ENCODE data around the gene KRT2. TPM values are rescaled to one million over a fixed set of nuclear protein-coding genes. Genes with fewer than 3 reads are reported as not detected.

The KRT2 gene
- total and polyA plus RNA-seq, 12 donors: 0.16 TPM; not detected in 11

DNA sequence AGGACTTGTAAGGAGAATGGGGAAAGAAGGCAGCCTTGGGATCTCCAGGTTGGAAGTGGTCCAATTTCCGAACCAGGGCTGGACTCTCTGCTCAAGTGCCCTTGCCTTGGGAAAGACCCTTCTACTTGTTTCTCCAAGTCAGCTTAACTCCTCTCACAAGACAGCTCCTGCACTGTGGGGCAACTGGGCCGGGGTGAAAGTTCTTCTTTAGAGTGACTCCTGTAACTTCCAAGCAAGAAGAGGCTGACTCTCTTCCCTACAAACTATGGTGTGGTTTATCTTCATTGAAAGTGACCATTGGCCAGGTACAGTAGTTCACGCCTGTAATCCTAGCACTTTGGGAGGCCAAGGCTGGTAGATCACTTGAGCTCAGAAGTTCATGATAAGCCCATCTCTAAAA is 14.5 kb upstream of the KRT2 start:
- TF ChIP-seq, protein P1, sequence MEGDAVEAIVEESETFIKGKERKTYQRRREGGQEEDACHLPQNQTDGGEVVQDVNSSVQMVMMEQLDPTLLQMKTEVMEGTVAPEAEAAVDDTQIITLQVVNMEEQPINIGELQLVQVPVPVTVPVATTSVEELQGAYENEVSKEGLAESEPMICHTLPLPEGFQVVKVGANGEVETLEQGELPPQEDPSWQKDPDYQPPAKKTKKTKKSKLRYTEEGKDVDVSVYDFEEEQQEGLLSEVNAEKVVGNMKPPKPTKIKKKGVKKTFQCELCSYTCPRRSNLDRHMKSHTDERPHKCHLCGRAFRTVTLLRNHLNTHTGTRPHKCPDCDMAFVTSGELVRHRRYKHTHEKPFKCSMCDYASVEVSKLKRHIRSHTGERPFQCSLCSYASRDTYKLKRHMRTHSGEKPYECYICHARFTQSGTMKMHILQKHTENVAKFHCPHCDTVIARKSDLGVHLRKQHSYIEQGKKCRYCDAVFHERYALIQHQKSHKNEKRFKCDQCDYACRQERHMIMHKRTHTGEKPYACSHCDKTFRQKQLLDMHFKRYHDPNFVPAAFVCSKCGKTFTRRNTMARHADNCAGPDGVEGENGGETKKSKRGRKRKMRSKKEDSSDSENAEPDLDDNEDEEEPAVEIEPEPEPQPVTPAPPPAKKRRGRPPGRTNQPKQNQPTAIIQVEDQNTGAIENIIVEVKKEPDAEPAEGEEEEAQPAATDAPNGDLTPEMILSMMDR (IDR thresholded peaks at IDR 0.05): no peak
- TF ChIP-seq POLR2A (IDR thresholded peaks at IDR 0.05): no peak
- 57 to 85% (median 69%) methylated on average over 3 of the region's 3 CpGs for whole genome bisulfite sequencing, 4 donors
- intact Hi-C loops (cut with DNase I): no loop called here
- H3K27me3 ChIP-seq: peaks cover 34% of the 10 kb centered on the region
- no peaks in the 10 kb centered on the region for H3K9me3 ChIP-seq (replicated peaks in 1 of 3)
- no peaks in the 10 kb centered on the region for H3K36me3 ChIP-seq (replicated peaks in 1 of 2)
- H3K4me1 ChIP-seq (replicated peaks in 1 of 2): no peaks in the 10 kb centered on the region
- H3K4me3 ChIP-seq: no peak overlapping the region
- DNase-seq: no peak
- H3K27ac ChIP-seq: no peak overlapping the region

- Histone ChIP-seq H3K9me3 (replicated peaks in 1 of 3) (no peaks in the 10 kb centered on the region), H3K4me3 (no peak overlapping the region), H3K27ac (no peak overlapping the region), H3K4me1 (replicated peaks in 1 of 2) (no peaks in the 10 kb centered on the region), H3K36me3 (replicated peaks in 1 of 2) (no peaks in the 10 kb centered on the region), H3K27me3 (peaks cover 24% of the 10 kb centered on the region)
- intact Hi-C loops (cut with DNase I): no loop called here
- no peak for DNase-seq
- TF ChIP-seq POLR2A (IDR thresholded peaks at IDR 0.05): no peak
- TF ChIP-seq, protein P1 (IDR thresholded peaks at IDR 0.05): no peak
Observed at GRCh38 chr12:52663420-52663819, 11.4 kb upstream of the KRT2 start.

DNA sequence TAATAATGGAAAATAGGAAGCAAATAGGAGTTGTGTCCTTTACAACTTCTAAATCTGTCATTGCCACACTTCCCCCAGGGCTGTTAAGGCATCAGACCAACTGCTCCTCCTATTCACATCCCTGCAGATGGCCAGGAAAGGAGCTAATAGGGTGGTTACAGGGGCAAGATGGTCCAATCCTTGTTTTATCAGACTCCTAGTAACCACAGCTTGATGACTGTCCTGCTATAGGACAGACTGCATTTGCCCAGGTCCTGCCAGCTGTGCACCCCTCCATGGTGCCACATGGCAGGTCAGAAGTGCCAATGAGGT is 10.9 kb upstream of the KRT2 start:
- no peak for TF ChIP-seq POLR2A (IDR thresholded peaks at IDR 0.05)
- TF ChIP-seq, protein P1 (IDR thresholded peaks at IDR 0.05): no peak
- DNase-seq: no peak
- H3K27me3 ChIP-seq: peaks cover 22% of the 10 kb centered on the region
- no peaks in the 10 kb centered on the region for H3K9me3 ChIP-seq (replicated peaks in 1 of 3)
- intact Hi-C loops (cut with DNase I): no loop called here
- no peaks in the 10 kb centered on the region for H3K36me3 ChIP-seq (replicated peaks in 1 of 2)
- H3K4me1 ChIP-seq (replicated peaks in 1 of 2): no peaks in the 10 kb centered on the region
- H3K27ac ChIP-seq: no peak overlapping the region
- H3K4me3 ChIP-seq: no peak overlapping the region

DNA sequence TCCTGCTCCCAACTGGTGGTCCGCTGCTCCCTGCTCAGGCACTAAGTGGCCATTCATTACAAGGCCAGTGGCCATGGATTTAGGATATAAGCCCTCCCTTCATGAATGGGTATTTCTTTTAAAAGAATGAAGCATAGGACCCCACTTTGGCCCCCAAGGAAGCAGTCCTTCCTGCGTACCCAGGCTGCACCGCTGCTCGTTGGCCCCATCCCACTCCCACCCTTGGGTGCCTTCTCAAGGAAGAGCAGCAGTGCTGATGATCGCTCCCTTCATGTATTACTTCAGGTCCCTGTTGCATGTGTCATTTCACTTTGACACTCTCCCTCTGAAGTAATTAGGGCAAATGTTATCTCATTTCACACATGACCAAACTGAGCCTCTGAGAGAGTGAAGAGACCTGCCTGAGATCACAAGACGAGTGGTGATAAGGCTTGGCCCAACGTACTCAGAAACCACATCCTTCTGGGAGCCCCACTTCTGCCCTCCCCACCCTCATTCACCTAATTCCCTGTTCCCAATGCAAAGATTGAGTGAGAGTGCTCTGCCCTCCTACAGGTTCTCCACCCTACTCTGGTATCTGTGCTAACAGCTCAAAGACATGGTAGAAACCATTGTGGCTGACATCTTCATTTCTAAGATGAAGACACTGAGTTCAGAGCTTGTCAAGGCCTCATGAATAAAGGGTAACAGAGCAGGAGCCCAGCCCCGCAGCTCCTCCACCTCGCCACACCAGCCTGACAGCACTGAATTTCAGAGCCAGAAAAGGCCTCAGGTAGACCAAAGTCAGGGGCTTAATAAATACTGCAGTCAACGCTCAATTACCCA is 10.3 kb upstream of the KRT2 start:
- Histone ChIP-seq H3K4me3 (no peak overlapping the region), H3K4me1 (replicated peaks in 1 of 2) (no peaks in the 10 kb centered on the region), H3K9me3 (replicated peaks in 1 of 3) (no peaks in the 10 kb centered on the region), H3K36me3 (replicated peaks in 1 of 2) (no peaks in the 10 kb centered on the region), H3K27ac (no peak overlapping the region), H3K27me3 (peaks cover 16% of the 10 kb centered on the region)
- WGBS, 4 donors: 72 to 86% (median 76%) methylated on average over 10 of the region's 10 CpGs
- intact Hi-C loops (cut with DNase I): no loop called here
- DNase-seq: no peak
- TF ChIP-seq POLR2A (IDR thresholded peaks at IDR 0.05): no peak
- TF ChIP-seq, protein P1 (IDR thresholded peaks at IDR 0.05): no peak

All from adrenal gland (tissue), 12 donors.